Ishikawa (cell line): Measurements from ENCODE around the gene RBKS.
A peak's percentile ranks its signal among the peaks of the same experiment; 100 is the strongest.

Experiments used
- CEBPB ChIP-seq: IDR thresholded peaks from 2 replicates; pipeline ENCODE4 v1.6.1; 2012
- CREB1 ChIP-seq: IDR thresholded peaks from 2 replicates; pipeline ENCODE4 v1.6.1; 2012; ENCODE audit warnings: low read depth
- EGR1 ChIP-seq: IDR thresholded peaks from 2 replicates; pipeline ENCODE4 v1.6.1; 2012
- EP300 ChIP-seq: IDR thresholded peaks from 2 replicates; pipeline ENCODE4 v1.6.1; 2012; ENCODE audit warnings: borderline replicate concordance
- FOXM1 ChIP-seq: IDR thresholded peaks from 2 replicates; pipeline ENCODE4 v1.6.1; 2012; ENCODE audit warnings: low read depth, borderline replicate concordance
- NFIC ChIP-seq: IDR thresholded peaks from 2 replicates; pipeline ENCODE4 v1.6.1; 2012
- RAD21 ChIP-seq: IDR thresholded peaks from 2 replicates; pipeline ENCODE4 v1.6.1; 2012; ENCODE audit warnings: low read depth
- TAF1 ChIP-seq: IDR thresholded peaks from 2 replicates; pipeline ENCODE4 v1.6.1; 2012; ENCODE audit warnings: low read depth, mild to moderate bottlenecking
- TCF12 ChIP-seq: IDR thresholded peaks from 2 replicates; pipeline ENCODE4 v1.6.1; 2012; ENCODE audit warnings: low read depth
- TEAD4 ChIP-seq: IDR thresholded peaks from 2 replicates; pipeline ENCODE4 v1.6.1; 2012
- YY1 ChIP-seq: IDR thresholded peaks from 2 replicates; pipeline ENCODE4 v1.6.1; 2012; ENCODE audit warnings: low read depth
- ZBTB7A ChIP-seq: IDR thresholded peaks from 2 replicates; pipeline ENCODE4 v1.6.1; 2012; ENCODE audit warnings: low read depth
- TF ChIP-seq, protein P1 (sequence below): IDR thresholded peaks from 2 replicates; pipeline ENCODE4 v1.6.1; 2012; ENCODE audit warnings: low read depth, mild to moderate bottlenecking
- TF ChIP-seq, protein P2 (sequence below): IDR thresholded peaks from 2 replicates; pipeline ENCODE4 v1.6.1; 2012
- TF ChIP-seq, protein P3 (sequence below): IDR thresholded peaks from 2 replicates; pipeline ENCODE4 v1.6.1; 2012

The RBKS gene

DNA sequence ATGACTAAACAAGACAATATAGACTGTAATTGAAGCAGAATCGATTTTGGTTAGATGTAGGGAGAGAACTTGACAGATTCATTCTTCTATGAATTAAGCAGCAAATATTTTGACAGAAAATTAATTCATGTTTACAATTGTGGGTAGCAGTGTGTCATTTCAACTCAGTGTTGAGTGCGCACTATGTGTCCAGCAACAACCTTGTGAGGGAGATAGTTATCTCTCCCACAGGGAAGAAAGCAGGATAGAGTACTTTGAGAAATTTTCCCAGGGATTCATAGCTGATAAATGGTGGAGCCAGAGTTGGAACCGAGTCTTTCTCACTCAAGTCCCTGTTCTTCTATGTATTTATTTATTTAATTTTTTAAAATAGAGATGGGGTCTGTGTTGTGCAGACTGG lies 113.5 kb downstream of the RBKS start:
- TF ChIP-seq EGR1: no peak
- no peak for TF ChIP-seq CEBPB
- TF ChIP-seq EP300: no peak

DNA sequence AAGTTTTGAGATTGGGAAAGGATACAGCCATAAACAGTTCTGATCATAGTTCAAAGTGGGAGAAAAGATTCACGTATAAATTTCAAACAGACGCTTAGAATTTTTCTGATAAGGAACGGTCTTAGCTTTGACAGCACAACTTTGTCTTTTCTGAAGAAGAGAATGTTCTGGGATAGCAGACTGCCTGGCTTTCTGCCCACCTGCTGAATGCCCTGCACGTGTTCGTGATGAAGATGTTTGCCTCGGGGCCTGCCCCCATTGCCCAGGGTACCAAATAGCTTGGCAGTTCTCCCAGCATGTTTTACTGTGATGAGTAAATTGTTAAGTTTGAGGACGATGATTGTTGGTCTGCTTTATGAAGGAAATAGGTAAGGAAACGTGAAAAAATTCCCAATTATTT lies 114.1 kb downstream of the RBKS start:
- TF ChIP-seq, protein P1, sequence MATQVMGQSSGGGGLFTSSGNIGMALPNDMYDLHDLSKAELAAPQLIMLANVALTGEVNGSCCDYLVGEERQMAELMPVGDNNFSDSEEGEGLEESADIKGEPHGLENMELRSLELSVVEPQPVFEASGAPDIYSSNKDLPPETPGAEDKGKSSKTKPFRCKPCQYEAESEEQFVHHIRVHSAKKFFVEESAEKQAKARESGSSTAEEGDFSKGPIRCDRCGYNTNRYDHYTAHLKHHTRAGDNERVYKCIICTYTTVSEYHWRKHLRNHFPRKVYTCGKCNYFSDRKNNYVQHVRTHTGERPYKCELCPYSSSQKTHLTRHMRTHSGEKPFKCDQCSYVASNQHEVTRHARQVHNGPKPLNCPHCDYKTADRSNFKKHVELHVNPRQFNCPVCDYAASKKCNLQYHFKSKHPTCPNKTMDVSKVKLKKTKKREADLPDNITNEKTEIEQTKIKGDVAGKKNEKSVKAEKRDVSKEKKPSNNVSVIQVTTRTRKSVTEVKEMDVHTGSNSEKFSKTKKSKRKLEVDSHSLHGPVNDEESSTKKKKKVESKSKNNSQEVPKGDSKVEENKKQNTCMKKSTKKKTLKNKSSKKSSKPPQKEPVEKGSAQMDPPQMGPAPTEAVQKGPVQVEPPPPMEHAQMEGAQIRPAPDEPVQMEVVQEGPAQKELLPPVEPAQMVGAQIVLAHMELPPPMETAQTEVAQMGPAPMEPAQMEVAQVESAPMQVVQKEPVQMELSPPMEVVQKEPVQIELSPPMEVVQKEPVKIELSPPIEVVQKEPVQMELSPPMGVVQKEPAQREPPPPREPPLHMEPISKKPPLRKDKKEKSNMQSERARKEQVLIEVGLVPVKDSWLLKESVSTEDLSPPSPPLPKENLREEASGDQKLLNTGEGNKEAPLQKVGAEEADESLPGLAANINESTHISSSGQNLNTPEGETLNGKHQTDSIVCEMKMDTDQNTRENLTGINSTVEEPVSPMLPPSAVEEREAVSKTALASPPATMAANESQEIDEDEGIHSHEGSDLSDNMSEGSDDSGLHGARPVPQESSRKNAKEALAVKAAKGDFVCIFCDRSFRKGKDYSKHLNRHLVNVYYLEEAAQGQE: no peak
- TF ChIP-seq FOXM1 (no peak), EP300 (no peak), TCF12 (no peak)

DNA sequence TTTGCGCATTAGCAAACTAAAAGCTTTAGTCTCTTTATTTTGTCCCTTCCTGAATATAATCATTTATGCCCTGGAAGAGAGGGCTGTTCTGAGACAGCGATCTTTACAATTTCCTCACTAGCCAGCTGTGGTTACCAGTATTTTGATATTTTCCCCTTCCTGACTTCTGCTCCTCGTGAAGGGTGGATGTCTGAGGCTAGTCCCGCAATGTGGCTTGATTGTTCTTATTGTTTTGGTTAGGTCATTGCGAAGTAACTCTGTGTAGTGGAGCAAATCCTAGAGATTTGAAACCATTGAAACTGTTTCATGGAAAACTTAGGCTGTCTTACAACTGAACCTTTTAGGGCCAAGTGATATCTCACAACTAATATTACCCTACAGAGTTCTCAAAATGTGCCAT lies 116.2 kb downstream of the RBKS start:
- TF ChIP-seq, protein P2, sequence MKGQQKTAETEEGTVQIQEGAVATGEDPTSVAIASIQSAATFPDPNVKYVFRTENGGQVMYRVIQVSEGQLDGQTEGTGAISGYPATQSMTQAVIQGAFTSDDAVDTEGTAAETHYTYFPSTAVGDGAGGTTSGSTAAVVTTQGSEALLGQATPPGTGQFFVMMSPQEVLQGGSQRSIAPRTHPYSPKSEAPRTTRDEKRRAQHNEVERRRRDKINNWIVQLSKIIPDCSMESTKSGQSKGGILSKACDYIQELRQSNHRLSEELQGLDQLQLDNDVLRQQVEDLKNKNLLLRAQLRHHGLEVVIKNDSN: no peak
- TF ChIP-seq, protein P3, sequence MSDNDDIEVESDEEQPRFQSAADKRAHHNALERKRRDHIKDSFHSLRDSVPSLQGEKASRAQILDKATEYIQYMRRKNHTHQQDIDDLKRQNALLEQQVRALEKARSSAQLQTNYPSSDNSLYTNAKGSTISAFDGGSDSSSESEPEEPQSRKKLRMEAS: no peak
- TF ChIP-seq TEAD4: no peak
- TF ChIP-seq, protein P1: no peak

DNA sequence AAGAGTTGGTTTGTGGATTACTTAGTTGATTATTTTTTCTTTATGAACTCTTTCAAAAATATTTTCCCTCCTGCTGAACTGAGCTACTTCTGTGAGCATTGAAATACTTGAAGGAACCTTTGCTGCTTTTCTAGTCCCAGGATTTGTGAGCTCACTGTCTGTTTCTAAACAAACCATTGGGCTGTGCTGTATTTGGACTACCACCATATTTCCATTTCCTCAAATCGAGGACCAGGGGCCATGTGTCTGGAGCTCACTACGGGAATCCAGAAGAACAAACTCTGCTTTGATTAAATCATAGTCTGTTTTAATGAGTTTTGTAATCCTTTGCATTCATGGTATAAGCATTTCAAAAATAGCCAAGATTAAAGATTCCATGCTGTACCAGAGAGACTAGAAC lies 117.4 kb downstream of the RBKS start:
- no peak for TF ChIP-seq CREB1
- TF ChIP-seq RAD21: no peak
- TF ChIP-seq NFIC: no peak
- TF ChIP-seq EGR1: no peak
- TF ChIP-seq, protein P2: no peak
- no peak for TF ChIP-seq ZBTB7A
- TF ChIP-seq FOXM1: no peak

DNA sequence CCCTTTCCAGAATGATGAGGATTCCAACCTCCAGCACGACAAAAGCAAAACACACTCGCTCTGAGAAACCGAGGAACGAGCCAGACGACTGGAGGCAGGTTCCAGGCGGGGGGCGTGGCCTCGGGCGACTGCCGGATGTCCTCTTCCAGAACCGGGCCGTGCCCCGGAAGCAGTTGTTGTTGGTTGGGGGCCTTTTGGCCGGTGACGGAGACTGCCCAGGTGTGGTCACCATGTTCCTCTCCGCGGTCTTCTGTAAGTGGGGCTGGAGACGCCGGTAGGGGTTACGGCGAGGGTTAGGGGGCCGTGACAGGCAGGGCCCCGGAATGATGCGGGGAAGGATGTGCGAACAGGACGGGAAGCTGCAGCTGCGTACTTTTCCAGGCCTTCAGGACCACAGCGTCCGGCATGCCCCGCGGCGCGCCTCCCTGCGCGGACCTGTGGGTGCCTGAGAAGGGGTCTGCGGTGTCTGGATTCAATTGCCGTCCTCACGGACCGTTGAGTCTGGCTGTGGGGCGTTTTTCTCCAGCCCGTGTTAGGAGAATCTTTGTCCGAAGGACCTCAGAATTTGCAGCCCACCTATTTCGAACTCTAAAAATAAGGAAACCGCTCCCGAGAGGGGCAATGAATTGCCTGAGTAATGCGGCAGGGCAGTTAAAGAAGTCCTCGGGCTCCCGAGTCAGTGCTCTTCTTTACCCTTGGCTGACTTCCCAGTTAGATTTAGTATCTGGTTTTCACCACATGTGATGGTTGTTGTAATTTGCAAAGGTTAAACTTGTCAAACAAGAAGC lies 118.4 kb downstream of the RBKS start, which contains the start of gene MRPL33:
TSS of gene MRPL33 (plus strand) at position 172 of the 788 bp plus-strand sequence. CDS start at position 231, 59 bp downstream.
- TF ChIP-seq EGR1 (0 out of 2 replicates have a peak, but pooled peaks have one; percentile 6), TAF1 (peak; percentile 80), TEAD4 (no peak), YY1 (peak; percentile 76), RAD21 (no peak), CREB1 (0 out of 2 replicates have a peak, but pooled peaks have one; percentile 10), NFIC (peak; percentile 7; the same call in 1 of the 2 replicates), TCF12 (peak; percentile 73; the same call in 1 of the 2 replicates), ZBTB7A (peak; percentile 80)
- TF ChIP-seq, protein P2: no peak
- TF ChIP-seq, protein P3: peak; percentile 75

DNA sequence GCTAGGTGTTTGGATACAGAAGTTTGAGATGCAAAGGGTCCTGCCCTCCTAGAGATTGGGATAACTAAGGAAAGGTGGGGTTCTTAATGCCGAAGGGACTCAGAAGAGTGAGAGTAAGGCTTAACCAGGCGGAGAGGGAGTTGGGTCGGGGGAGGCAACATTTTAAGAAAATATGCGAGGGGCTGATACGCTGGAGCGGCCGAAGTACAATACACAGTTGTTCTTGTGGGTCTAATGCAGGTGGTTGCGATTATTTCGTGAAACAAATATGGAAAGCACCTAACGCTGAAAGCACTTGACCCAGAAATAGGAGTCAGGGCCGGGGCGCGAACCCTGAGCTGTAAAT lies 119.0 kb downstream of the RBKS start:
- TF ChIP-seq YY1 (no peak), TEAD4 (no peak), RAD21 (no peak), TCF12 (no peak), CEBPB (no peak), NFIC (no peak), TAF1 (no peak)
- TF ChIP-seq, protein P2: no peak
